ENCODE measurements around the gene ERC2. TPM values are rescaled to one million over a fixed set of nuclear protein-coding genes. Genes with fewer than 3 reads are reported as not detected.

ERC2 gene
- total and polyA plus RNA-seq, 12 donors = 0.22 to 4.2 (median 1.7) TPM

DNA sequence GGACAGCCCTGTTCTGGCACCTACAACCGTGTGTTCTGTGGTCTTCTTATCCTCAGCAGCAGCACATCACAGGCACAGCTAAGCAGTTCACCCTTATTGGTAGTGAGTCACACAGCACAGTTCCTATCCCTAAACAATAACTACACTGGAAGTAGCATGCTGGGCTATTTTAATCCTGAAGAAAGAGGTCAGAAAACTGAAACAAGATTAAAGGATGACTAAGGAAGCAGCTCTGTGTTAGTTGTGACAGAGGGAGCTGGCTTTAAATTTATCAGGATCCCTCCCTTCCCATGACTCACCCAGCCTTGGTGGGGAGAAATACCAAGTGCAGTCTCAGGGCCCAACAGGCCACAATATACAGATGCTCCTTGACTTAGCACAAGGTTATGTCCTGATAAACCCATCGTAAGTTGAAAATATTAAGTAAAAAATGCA lies 144.3 kb downstream of the ERC2 start:
- 29 to 46% methylated on average over 2 of the region's 2 CpGs for WGBS, 2 donors
- Histone ChIP-seq H3K4me3 (no peak overlapping the region), H3K36me3 (no peaks in the 10 kb centered on the region), H3K9me3 (no peaks in the 10 kb centered on the region), H3K27ac (no peak overlapping the region), H3K4me1 (peaks cover 0 to 21% (median 6%) of the 10 kb centered on the region in 9 donors), H3K27me3 (no peaks in the 10 kb centered on the region)
- DNase-seq = no peak
- intact Hi-C loops (cut with DNase I) = no loop called here
- peak; percentile 38 to 92 (median 64) for ATAC-seq
- TF ChIP-seq, protein P1, sequence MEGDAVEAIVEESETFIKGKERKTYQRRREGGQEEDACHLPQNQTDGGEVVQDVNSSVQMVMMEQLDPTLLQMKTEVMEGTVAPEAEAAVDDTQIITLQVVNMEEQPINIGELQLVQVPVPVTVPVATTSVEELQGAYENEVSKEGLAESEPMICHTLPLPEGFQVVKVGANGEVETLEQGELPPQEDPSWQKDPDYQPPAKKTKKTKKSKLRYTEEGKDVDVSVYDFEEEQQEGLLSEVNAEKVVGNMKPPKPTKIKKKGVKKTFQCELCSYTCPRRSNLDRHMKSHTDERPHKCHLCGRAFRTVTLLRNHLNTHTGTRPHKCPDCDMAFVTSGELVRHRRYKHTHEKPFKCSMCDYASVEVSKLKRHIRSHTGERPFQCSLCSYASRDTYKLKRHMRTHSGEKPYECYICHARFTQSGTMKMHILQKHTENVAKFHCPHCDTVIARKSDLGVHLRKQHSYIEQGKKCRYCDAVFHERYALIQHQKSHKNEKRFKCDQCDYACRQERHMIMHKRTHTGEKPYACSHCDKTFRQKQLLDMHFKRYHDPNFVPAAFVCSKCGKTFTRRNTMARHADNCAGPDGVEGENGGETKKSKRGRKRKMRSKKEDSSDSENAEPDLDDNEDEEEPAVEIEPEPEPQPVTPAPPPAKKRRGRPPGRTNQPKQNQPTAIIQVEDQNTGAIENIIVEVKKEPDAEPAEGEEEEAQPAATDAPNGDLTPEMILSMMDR (IDR thresholded peaks at IDR 0.05) = no peak

DNA sequence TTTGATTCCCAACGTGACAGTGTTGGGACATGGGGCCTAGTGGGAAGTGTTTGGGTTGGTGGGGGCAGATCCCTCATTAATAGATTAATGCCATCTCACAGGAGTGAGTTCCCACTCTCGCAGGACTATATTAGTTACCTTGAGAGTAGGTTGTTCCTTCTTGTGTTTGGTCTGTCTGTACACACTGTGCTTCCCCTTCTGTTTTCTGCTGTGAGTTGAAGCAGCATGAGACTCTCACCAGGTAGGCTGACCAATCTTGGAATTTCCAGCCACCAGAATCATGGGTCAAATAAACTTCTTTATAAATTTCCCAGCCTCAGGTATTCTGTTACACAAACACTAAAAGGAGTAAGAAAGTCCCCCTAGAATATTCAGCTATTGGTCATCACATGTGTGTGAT lies 145.4 kb downstream of the ERC2 start:
- ATAC-seq = no peak
- Histone ChIP-seq H3K4me1 (peaks cover 0 to 21% (median 6%) of the 10 kb centered on the region in 9 donors), H3K27me3 (no peaks in the 10 kb centered on the region), H3K36me3 (no peaks in the 10 kb centered on the region), H3K27ac (no peak overlapping the region), H3K4me3 (no peak overlapping the region), H3K9me3 (no peaks in the 10 kb centered on the region)
- TF ChIP-seq, protein P1 (IDR thresholded peaks at IDR 0.05) = no peak
- DNase-seq = no peak
- 81 to 82% methylated on average over 2 of the region's 2 CpGs for WGBS, 2 donors
- intact Hi-C loops (cut with DNase I) = no loop called here

DNA sequence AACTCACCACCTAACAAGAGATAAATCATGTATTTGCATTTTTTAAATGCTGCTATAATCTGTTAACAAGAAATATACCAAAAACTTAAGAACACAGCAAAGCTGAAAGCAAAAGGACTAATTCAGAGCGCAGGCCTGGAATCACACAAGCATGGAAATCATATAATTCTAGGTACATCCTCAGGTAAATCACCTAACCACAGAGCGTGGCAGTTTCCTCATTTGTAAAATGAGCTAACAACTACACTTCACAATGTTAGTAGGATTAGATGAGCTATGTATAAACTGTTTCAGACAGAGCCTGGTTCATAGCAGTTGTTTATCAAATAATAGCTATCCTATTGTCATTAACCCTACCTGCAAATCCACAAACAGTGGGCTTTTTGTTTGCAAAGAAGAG lies 146.4 kb downstream of the ERC2 start:
- Histone ChIP-seq H3K4me3 (no peak overlapping the region), H3K27me3 (no peaks in the 10 kb centered on the region), H3K27ac (no peak overlapping the region), H3K36me3 (no peaks in the 10 kb centered on the region), H3K4me1 (peaks cover 0 to 21% (median 6%) of the 10 kb centered on the region in 9 donors), H3K9me3 (no peaks in the 10 kb centered on the region)
- WGBS, 2 donors = 92 to 94% methylated on average over 2 of the region's 2 CpGs
- intact Hi-C loops (cut with DNase I) = no loop called here
- TF ChIP-seq, protein P1 (IDR thresholded peaks at IDR 0.05) = no peak
- DNase-seq (no peak), ATAC-seq (no peak)

DNA sequence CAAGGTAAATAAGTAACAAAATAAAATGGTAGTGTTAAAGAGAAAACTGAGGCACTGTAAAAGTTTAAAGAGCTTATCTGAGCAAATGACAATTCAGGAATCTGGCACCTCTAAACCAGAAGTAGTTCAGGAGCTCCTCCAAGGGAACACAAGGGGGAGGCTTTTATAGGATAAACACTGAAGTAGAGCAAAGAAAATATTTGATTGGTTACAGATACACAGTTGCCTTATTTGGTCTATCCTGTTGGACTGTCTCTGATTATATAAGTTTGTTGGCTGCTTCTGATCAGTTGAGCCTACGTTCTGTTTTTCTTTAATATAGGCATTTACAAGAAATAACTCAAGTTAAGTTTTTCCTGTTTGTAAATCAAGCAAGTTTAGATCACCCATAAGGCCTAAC lies 146.9 kb downstream of the ERC2 start:
- TF ChIP-seq, protein P1 (IDR thresholded peaks at IDR 0.05) = no peak
- Histone ChIP-seq H3K4me1 (peaks cover 0 to 21% (median 6%) of the 10 kb centered on the region in 9 donors), H3K27me3 (no peaks in the 10 kb centered on the region), H3K9me3 (no peaks in the 10 kb centered on the region), H3K4me3 (no peak overlapping the region), H3K36me3 (no peaks in the 10 kb centered on the region), H3K27ac (no peak overlapping the region)
- intact Hi-C loops (cut with DNase I) = no loop called here
- 21 to 41% methylated on average over 1 of the region's 1 CpG for WGBS, 2 donors
- ATAC-seq (peak in 2 of 8 donors; percentile 17 to 24), DNase-seq (no peak)

Measured in heart right ventricle (tissue), 16 donors.